Jurkat, Clone E6-1 (cell line): ENCODE data around the gene CEP152.

Experiments
- DNase-seq: peaks from one replicate; pipeline ENCODE4 v3.0.0-alpha.2; 2011; ENCODE audit warnings: low read depth, low spot score
- H3K4me3 ChIP-seq: 2 replicates; pipeline ENCODE4 v1.5.1; 2011; ENCODE audit warnings: mild to moderate bottlenecking, low read length, control low read depth, moderate library complexity

CEP152 gene

DNA sequence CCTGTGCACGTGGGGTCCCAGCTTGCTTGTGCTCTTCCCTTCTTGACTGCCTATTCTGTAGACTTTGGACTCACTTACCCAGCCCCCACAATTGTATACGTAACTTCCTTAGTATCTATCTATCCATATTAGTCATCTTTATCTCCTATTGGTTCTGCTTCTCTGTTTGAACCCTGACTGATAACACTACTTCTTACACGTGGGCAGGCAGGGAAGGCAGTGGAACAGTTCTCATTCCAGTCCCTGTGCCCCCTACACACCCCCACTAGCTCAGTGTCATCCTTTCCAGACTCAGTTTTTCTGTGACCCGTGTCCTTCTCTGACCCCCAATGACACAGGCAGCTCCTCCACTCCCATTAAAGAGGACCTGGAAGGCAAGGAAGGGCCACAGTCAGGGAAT lies 91.2 kb downstream of the CEP152 start:
- DNase-seq: no peak
- no peak overlapping the region for H3K4me3 ChIP-seq

DNA sequence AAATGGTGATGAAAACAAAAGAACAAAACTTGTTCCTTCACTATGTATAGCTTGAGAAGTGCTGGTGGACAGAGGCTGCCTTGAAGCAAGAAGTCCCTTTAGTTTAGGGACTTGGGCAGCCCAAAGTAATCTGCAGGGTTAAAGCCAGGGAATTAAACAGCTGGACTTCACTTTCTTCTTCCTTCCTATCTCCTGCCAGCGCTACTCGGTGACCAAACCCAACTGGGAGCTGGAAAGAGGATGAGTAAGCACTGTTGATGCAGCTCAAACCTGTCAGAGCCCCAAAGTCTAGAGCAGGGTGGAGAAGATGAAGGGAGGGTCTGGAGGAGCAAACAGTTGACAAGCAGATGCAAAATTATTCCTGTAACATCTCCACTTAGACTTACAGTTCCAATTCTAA lies 92.2 kb downstream of the CEP152 start:
- H3K4me3 ChIP-seq: no peak overlapping the region
- no peak for DNase-seq

DNA sequence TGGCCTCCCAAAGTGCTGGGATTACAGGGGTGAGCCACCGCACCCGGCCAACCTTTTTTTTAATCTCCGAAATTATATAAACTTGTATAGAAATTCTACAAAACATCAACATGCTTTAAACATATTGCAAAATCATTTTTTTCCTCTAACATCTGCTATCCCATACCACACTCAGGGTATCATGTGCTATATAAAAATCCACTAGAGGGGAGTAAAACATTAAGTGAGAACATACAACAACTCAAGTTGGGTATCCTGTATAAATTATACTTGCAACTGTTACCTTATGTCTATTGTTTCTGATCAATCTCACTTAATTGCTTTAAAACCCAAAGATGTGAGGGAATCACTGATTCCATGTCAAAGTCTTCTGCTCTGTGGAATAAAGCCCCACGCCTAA lies 93.4 kb downstream of the CEP152 start:
- H3K4me3 ChIP-seq: no peak overlapping the region
- DNase-seq: no peak

DNA sequence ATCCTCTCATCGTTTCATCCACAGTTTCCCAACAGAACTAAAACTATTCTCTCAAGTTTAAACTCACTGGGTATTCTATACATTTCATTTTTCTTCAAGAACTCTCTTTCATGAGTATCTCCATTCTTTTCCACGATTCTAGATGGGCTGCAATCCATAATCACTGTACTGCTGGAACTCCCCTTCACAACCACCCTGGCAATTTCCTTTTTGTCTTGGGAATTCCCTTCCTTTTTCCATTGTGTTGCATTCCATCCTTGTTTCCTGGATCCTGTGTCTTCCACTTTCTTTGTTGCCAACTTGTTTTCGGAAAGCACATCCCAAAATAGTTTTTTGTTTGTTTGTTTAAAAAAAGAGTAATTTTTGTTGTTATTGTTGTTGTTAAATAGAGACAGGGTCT lies 98.3 kb downstream of the CEP152 start:
- no peak for DNase-seq
- no peak overlapping the region for H3K4me3 ChIP-seq

DNA sequence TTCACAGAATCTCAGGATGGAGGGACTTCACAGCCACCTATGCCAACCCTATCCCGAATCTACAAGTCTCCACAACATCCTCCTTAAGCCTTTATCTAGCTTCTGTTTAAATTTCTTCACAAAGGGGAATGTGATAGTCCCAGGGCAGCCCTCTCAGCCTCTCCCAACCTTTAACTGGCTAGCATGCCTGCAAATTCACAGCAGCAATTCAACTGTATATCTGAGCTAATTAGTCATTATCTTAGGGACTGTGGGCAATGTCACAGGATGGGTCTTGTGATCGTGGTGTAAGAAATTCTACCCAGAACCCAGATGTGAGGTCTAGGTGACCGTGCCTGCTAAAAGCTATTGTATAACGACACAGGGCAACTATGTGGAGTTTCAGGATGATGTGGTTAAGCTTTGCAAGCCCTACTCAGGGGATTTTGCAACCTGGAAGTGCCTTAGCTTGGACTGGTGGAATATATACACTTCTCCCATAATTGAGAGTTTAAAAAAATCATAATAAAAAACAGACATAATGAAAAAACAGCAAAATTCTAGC lies 99.8 kb downstream of the CEP152 start:
- no peak for DNase-seq
- no peak overlapping the region for H3K4me3 ChIP-seq

DNA sequence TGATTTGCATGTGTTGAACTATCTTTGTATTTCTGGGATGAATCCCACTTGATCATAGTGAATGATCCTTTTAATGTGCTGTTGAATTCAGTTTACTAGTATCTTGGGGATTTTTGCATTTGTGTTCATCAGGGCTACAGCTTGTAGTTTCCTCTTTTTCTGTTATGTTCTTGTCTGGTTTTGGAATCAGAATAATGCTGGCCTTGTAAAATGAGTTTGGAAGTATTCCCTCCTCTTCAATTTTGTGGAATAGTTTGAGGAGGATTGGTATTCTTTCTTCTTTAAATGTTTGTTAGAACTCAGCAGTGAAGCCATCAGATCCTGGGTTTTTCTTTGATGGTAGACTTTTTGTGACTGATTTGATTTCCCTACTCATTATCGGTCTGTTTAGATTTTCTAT lies 102.2 kb downstream of the CEP152 start:
- H3K4me3 ChIP-seq: no peak overlapping the region
- DNase-seq: no peak

DNA sequence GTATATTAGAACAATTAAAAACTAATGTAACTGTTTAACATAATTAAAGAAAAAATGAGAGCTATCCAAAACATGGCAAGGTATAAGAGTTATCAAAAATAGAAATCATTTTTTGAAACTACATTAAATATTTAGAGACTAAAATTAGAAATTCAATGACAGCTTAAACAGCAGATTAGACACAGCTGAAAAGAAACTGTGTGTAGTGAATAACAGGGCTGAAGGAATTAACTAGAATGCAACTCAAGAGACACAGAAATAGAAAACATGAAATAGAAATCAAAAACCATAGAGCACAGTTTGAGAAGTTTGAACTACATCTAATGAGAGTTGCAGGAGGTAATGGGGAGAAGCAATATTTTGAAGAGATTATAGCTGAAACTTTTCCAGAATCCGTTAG lies 105.5 kb downstream of the CEP152 start:
- no peak for DNase-seq
- no peak overlapping the region for H3K4me3 ChIP-seq

DNA sequence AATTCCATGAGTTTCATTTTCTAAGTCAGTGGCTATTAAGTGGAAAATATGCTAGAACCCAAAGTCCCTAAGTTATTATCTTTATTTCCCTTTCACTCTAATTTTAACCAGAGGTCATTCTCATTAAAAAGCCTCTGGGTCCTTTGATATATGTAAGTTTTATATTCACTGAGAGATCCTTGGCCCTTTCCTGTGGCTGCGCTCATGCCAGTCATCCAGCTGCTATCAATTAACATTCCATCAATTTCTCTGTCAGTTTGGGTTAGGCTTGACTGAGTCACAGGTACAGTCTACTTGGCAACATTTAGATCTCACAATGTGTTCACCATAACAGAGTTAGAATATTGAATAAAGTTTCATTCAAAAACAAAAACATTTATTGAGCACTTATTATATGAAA lies 107.3 kb downstream of the CEP152 start:
- H3K4me3 ChIP-seq: no peak overlapping the region
- no peak for DNase-seq

DNA sequence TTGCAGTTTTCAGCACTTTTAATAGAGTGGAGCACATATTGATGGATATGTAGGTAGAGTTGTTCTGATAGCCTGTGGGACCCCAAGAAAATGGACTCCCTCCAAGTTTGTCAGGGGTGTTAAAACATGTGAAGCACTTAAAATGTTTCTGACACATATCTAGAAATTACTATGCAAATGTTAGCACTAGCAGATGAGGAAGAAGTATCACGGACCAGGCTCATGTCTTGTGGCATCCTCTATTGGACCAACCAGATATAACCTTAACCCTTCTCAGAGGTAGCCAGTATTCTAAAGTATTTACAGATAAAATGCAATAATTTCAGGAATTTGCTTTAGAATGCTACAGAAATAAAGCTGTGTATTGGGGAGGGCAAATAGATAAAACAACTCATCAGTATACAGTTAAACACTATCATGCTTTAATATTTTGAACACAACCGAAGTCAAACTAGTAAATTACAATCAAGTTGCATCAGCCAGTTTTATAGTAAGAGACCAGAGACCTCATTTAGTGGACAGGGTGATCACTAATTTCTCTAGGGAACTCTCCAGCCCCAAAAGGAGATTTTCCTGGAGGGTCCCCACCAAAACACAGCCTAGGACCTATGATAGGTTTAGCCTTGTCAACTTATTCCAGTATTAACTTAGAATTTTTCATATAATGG lies 108.2 kb downstream of the CEP152 start:
- no peak overlapping the region for H3K4me3 ChIP-seq
- DNase-seq: no peak

DNA sequence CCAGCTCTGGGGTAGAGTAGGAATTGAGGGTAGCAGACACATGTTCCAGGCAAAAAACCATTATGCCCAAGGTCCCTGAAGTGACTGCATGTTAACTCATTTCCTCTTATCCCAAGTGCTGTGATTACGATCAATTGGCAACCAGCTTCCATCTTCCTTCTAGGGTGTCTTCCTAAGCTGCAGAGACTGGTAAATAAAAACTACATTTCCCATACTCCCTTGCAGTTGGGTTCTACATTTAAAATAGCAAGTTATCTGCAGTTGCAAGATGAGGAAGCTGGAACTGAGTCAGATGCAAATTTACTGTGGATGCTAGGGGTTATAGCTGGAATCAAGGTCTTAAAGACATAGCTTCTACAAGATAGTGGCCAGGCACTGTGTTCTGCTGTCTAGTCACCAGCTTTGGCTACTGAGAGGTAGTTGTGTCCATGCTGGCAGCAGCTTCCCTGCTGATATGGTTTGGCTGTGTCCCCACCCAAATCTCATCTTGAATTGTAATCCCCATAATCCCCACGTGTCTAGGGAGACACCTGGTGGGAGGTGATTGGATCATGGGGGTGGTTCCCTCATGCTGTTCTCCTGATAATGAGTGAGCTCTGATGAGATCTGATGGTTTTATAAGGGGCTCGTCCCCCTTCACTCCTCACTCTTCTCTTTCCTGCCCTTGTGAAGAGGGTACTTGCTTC lies 114.1 kb downstream of the CEP152 start:
- no peak for DNase-seq
- H3K4me3 ChIP-seq: no peak overlapping the region

DNA sequence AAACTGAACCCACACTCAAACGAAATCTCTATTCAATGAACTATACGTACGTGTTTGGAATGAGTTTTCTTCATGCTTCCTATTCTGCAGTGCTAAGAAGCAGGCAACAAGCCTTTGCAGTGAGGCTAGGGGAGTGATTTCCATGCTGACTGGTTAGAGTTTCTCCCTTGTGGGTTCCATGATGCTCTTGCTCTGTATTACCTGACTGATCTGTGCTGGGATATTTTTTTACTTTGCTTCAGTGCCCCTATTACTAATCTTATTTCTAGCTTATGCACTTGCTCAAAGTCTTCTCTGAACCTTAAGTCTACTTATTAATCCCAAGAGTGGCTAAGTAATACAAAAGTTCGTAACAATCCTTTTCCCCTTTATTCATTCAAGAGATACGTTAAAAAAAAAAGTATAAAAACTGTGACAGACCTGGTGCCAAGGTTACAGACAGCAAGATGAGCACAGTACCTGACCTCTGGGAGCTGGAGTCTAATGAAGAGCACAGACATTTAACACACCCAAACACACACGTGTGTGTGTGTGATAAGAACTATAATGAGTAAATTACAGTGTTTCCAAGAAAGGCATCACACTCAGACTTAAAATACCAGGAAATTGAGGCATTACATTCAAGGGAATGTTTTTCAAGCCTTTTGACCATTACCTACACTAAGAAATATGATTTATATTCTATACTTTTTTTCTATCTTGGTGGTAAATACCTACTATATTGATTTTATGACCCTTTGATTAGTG lies 114.9 kb downstream of the CEP152 start:
- H3K4me3 ChIP-seq: no peak overlapping the region
- no peak for DNase-seq

DNA sequence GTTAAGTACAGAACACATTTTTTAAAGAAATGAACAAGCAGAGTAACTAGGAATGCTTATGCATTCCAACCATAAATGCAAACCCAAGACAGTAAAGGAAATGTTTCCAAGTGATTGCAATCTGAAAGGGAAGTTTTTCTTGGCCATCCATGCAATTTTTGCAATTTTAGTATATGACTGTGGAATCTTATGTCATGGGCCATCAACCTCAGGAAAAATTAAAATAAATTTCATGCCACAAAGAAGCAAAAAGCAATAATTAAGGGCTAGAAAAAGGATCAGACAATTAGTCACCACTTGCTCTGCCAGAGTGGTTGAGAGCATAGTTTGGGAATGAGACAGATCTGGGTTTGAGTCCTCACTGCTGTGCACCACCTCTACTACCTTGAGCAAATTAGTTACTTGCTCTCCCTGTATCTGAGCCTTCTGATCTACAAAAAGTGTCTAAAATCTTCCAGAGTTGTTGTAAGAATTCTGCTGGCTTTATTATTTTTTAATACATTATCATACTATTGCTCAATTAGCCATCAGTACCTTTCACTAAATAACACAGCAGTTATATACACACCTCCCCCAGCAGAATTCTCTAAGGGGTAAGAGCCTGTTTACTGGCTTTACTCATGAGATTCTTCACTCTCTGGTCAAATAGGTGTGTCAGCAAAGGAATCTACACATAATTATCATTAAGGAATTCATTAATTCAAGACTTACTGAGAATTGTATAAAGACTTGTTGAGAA lies 115.6 kb downstream of the CEP152 start:
- no peak overlapping the region for H3K4me3 ChIP-seq
- DNase-seq: no peak

DNA sequence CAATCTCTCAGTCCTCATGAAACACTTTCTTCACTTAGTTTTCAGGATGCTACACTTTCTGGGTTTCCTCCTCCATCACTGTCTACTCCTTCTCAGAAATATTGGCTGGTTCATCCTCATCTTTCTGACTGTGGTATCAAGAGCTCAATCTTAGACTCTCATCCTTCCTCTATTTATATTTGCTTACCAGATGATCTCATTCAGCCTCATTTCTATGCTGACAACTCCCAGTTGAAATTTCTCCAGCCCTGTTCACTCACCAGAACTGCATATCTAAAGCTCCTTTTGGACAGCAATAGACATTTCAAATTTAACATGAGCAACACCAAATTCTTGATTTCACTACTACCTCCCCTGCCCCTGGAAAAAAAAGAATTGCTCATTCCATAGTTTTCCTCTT lies 117.4 kb downstream of the CEP152 start:
- no peak for DNase-seq
- no peak overlapping the region for H3K4me3 ChIP-seq

DNA sequence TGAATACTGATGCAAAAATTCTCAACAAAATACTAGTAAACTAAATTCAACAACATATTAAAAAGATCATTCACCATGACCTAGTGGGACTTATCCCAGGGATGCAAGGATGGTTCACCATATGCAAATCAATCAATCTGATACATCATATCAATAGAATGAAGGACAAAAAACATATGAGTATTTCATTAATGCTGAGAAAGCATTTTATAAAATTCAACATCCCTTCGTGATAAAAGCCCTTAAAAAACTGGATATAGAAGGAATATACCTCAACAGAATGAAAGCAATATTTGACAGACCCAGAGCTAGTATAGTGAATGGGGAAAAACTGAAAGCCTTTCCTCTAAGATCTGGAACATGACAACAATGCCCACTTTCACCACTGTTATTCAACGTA lies 122.4 kb downstream of the CEP152 start:
- H3K4me3 ChIP-seq: no peak overlapping the region
- no peak for DNase-seq
